Measurements from ENCODE around the gene ADSS1.

ADSS1 gene

GRCh38 chr14:104751539-104752422 lies 27.8 kb downstream of the ADSS1 start:
- no peak for DNase-seq (ENCODE audit: extremely low read depth, low read depth)
- TF ChIP-seq, protein P1, sequence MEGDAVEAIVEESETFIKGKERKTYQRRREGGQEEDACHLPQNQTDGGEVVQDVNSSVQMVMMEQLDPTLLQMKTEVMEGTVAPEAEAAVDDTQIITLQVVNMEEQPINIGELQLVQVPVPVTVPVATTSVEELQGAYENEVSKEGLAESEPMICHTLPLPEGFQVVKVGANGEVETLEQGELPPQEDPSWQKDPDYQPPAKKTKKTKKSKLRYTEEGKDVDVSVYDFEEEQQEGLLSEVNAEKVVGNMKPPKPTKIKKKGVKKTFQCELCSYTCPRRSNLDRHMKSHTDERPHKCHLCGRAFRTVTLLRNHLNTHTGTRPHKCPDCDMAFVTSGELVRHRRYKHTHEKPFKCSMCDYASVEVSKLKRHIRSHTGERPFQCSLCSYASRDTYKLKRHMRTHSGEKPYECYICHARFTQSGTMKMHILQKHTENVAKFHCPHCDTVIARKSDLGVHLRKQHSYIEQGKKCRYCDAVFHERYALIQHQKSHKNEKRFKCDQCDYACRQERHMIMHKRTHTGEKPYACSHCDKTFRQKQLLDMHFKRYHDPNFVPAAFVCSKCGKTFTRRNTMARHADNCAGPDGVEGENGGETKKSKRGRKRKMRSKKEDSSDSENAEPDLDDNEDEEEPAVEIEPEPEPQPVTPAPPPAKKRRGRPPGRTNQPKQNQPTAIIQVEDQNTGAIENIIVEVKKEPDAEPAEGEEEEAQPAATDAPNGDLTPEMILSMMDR (IDR thresholded peaks at IDR 0.05; ENCODE audit: low read depth, low read length) = no peak

DNA sequence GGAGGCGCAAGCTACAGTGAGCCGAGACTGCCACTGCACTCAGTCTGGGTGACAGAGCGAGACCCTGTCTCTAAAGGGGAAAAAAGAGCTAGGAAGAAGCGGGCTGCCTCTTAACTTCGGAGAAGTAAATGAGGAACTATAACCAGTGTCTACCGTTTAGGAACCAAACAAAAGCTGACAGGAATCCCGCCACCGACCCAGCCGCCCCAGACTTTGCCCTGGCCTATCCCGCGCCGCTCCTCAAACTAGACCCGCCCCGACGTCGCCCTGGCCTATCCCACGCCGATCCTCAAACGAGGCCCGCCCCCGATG lies 28.4 kb downstream of the ADSS1 start:
- TF ChIP-seq, protein P1 (IDR thresholded peaks at IDR 0.05; ENCODE audit: low read depth, low read length) = no peak
- no peak for DNase-seq (ENCODE audit: extremely low read depth, low read depth)

DNA sequence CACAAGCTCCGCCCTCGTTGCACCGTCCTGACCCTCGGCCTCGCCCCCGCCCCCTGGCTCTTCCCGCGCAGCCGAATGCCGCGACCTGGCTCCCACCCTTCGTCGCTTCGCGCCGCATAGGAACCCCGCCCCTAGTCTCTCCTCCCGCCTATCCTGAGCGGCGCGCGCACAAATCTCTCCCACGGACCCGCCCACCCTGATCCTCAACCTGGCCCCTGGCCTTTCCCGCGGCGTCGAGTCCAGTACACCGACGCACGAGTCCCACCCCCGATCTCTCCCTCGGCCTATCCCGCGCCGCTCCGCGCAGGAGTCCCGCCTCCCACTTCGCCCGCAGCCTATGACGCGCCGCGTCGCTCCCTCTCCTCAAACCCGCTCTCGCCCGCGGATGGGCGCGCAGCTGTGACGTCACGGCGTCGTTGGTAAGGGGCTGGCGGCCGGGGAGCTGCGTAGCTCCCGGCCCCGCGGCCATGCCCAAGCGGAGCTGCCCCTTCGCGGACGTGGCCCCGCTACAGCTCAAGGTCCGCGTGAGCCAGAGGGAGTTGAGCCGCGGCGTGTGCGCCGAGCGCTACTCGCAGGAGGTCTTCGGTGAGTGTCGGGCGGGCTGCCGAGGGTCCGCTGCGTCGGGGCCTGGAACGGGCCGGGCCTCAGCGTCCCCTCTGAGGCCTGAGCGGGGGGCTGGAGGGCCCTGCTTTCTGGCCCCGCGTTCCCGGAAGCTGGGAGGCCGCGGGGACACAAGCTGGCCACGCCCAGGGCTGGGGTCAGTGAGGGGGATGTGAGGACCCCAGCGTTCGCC lies 28.9 kb downstream of the ADSS1 start, which contains the start of gene SIVA1:
Gene SIVA1, plus strand, starts transcription at position 413 of the 793 bp plus-strand sequence. Its CDS starts 55 bp downstream, at position 468.
- TF ChIP-seq, protein P1 (IDR thresholded peaks at IDR 0.05; ENCODE audit: low read depth, low read length) = no peak
- DNase-seq (ENCODE audit: extremely low read depth, low read depth) = peak; percentile 98

DNA sequence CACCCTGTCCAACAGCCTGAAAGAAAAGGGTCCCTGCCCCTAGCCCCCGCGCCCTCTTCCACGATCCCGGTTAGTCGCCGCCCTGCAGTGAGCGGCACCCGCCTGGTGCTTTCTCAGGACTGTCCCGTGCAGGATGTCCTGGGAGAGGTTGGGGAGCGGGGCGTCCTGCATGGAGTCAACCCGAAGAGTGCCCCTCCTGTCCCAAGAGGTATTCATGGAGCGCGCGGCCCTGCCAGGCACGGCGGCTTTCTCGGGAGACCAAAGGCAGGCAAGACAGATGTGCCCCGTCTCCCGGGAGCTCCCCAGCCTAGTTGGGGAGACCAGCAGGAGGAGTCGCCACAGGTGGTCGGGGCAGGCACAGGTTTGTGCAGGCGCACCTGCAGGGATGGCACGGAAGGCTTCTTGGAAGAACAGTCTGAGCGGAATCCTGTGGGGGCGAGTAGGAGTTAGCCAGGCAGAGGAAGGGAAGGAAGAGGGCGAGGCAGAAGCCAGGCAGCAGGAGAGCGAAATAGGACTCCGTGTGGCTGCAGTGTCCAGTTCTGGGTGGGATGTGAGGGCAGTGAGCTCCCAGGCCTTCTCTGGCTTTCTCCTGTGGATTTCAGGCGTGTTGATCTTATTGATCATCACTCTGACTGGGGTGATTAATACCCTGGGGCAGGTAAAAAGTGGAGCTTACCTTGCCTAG lies 29.6 kb downstream of the ADSS1 start:
- no peak for DNase-seq (ENCODE audit: extremely low read depth, low read depth)
- TF ChIP-seq, protein P1 (IDR thresholded peaks at IDR 0.05; ENCODE audit: low read depth, low read length) = no peak

DNA sequence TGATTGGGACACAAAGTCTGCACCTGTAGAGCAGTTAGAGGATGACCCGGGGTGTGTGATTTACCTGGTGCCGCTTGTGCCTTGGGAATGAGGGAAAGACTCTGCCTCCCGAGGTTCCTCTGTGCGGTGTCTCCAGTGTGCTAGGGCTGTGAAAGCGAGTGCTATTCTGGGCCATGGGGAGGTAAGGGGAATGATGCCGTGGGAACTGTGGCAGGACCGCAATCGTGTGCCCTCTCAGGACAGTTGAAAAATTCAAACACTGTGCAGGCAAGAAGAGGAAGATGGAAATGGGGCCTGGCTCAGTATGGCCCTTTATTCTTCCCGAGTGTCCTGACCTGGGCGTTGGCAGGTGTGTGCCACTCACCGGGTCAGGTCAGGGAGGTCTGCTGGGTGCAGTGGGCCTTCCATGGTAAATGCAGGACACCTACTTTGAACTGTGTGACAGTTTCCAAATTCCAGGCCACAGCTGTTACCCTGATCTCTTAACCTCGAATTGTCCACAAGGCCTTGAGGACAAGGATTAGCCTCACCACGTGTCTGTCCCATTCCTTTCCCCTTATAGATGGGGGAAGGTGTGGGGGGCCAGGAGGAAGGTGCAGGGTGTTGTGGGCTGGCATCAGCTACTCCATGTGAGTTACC lies 30.3 kb downstream of the ADSS1 start:
- TF ChIP-seq, protein P1 (IDR thresholded peaks at IDR 0.05; ENCODE audit: low read depth, low read length) = no peak
- no peak for DNase-seq (ENCODE audit: extremely low read depth, low read depth)

- TF ChIP-seq, protein P1 (IDR thresholded peaks at IDR 0.05; ENCODE audit: low read depth, low read length) = no peak
- no peak for DNase-seq (ENCODE audit: extremely low read depth, low read depth)
Observed at GRCh38 chr14:104755621-104756020, 31.6 kb downstream of the ADSS1 start.
